ENCODE measurements around the gene LCE1E.

Gene LCE1E

GRCh38 chr1:152786077-152786476 is at the start of gene LCE1E:
TSS of gene LCE1E (plus strand) at chr1:152786257. CDS start at chr1:152787300, 1,043 bp downstream.
- DNase-seq (ENCODE audit: low read depth), result no peak

GRCh38 chr1:152737997-152738396 is 48.1 kb upstream of the LCE1E start:
- DNase-seq (ENCODE audit: low read depth), result no peak

- DNase-seq (ENCODE audit: low read depth), result no peak
Observed at GRCh38 chr1:152739841-152740240, 46.2 kb upstream of the LCE1E start.

GRCh38 chr1:152741656-152742055 is 44.4 kb upstream of the LCE1E start:
- no peak for DNase-seq (ENCODE audit: low read depth)

GRCh38 chr1:152743371-152744145 is 42.5 kb upstream of the LCE1E start:
- DNase-seq (ENCODE audit: low read depth), result no peak

GRCh38 chr1:152745289-152745704 is 40.8 kb upstream of the LCE1E start:
- DNase-seq (ENCODE audit: low read depth), result no peak

- no peak for DNase-seq (ENCODE audit: low read depth)
Observed at GRCh38 chr1:152745765-152746444, 40.2 kb upstream of the LCE1E start.

GRCh38 chr1:152747831-152748230 is 38.2 kb upstream of the LCE1E start:
- DNase-seq (ENCODE audit: low read depth), result no peak

GRCh38 chr1:152752225-152752624 is 33.8 kb upstream of the LCE1E start:
- no peak for DNase-seq (ENCODE audit: low read depth)

- DNase-seq (ENCODE audit: low read depth), result no peak
Observed at GRCh38 chr1:152753586-152753985, 32.5 kb upstream of the LCE1E start.

GRCh38 chr1:152756872-152757271 is 29.2 kb upstream of the LCE1E start:
- no peak for DNase-seq (ENCODE audit: low read depth)

GRCh38 chr1:152757747-152758146 is 28.3 kb upstream of the LCE1E start, which contains the start of gene KPRP:
TSS of gene KPRP (plus strand) at chr1:152758025. CDS start at chr1:152759589, 1,564 bp downstream.
- no peak for DNase-seq (ENCODE audit: low read depth)

- no peak for DNase-seq (ENCODE audit: low read depth)
Observed at GRCh38 chr1:152758636-152759035, 27.4 kb upstream of the LCE1E start.

- DNase-seq (ENCODE audit: low read depth), result no peak
Observed at GRCh38 chr1:152759453-152760173, 26.4 kb upstream of the LCE1E start.

- no peak for DNase-seq (ENCODE audit: low read depth)
Observed at GRCh38 chr1:152760551-152761190, 25.4 kb upstream of the LCE1E start.

- no peak for DNase-seq (ENCODE audit: low read depth)
Observed at GRCh38 chr1:152761609-152762213, 24.3 kb upstream of the LCE1E start.

GRCh38 chr1:152768847-152769533 is 17.1 kb upstream of the LCE1E start:
- no peak for DNase-seq (ENCODE audit: low read depth)

- DNase-seq (ENCODE audit: low read depth), result no peak
Observed at GRCh38 chr1:152770411-152770810, 15.6 kb upstream of the LCE1E start.

- DNase-seq (ENCODE audit: low read depth), result no peak
Observed at GRCh38 chr1:152774875-152775274, 11.2 kb upstream of the LCE1E start, which contains the start of gene LCE1F. TSS of gene LCE1F (plus strand) at chr1:152775140. CDS start at chr1:152776372, 1,232 bp downstream.

GRCh38 chr1:152776361-152776760 is 9.7 kb upstream of the LCE1E start:
- DNase-seq (ENCODE audit: low read depth), result no peak

GRCh38 chr1:152777510-152778137 is 8.4 kb upstream of the LCE1E start:
- no peak for DNase-seq (ENCODE audit: low read depth)

Measured in T-helper 22 cell (primary cell).